HG03521 (cell line): ENCODE measurements around the gene MYADML2.

Source experiments
- ATAC-seq: cut with Tn5 transposase; IDR thresholded peaks from one replicate; pipeline ENCODE4 v1.9.1; 2021; ENCODE audit warnings: mild to moderate bottlenecking, moderate library complexity; ENCODE audit not compliant: unreplicated experiment

Gene MYADML2

DNA sequence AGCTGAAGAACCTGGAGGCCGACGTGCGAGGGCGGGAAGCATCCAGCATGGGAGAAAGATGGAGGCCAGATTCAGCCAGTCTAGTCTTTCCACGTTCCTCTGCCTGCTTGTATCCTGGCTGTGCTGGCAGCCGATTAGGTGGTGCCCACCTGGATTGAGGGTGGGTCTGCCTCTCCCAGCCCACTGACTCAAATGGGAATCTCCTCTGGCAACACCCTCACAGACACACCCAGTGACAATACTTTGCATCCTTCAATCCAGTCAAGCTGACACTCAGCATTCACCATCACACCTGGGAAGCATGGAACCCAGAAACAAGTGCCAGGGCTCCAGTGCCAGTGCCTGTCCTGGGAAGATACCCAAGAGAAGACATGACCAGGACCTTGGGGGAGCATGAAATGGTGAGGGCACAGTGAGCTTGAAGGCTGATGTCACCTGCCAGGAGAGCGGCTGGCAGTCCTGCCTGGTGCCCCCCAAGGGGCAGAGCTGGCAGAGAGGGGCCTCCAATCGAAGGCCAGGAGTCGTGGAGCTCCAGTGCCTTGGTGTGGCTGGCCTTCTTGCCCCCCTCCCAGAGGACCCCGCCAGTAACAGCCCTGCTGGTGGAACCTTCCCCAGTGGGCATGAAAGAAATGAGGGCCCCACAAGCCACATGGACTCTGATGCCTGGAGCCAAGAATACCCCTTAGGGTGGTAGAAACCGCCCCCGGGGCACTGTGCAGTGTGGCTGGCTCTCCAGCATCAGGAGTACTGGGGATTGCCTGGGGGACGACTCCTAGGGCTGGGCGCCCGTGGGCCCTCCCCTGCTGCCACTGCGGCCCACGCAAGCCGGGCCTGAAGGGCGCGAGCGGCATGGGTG, 45.6 kb downstream of the MYADML2 start:
- ATAC-seq = no peak

DNA sequence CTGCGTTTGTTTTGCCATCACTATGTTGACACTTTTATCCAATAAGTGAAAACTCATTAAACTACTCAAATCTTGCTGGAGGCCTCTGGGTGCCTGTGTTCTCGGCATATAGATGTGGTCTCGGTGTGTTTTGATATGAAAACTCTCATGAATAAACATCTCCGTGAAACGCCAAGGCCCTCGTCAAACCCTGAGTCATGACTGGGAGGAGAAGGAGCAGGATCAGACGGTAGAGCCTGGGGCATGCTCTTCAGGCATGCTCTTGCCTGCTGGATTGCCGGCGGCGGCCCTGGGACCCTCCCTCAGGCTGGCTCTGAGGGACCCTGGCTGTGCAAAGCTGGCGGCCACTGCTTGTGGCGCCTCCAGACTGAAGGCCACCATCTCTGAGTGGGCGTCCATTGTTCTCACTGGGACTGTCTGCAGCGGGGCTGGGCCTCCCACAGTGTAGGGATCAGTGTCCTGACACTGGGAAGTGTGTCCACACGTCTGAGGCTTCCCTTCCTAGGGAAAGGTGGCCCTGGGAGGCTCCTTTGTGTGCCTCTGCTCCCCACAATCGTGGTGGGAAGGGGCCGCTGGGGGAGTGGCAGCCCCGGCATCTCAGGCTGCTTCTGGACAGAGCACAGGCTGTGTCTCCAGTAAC, 46.7 kb downstream of the MYADML2 start:
- no peak for ATAC-seq

DNA sequence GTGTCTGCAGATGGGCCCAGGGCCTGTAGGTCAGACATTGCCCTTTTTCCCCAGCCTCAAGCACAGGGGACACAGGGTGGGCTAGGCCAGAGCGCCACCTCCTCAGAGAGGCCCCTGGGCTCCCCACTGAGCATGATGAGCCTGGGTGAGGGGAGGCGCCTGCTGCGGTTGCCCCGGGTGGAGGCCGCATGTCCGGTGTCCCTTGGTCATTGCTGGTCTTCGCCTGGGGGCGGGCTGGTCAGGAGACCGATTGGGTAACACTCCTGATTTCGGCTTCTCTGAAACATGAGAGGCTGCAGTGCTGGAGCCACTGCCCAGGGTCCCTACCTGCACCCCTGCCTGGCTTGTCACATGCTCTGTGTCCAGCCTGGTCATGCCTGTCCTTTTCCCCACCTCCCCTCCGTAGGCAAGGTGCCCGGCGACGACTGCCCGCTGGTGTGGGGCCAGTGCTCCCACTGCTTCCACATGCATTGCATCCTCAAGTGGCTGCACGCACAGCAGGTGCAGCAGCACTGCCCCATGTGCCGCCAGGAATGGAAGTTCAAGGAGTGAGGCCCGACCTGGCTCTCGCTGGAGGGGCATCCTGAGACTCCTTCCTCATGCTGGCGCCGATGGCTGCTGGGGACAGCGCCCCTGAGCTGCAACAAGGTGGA, 47.4 kb downstream of the MYADML2 start:
- no peak for ATAC-seq

DNA sequence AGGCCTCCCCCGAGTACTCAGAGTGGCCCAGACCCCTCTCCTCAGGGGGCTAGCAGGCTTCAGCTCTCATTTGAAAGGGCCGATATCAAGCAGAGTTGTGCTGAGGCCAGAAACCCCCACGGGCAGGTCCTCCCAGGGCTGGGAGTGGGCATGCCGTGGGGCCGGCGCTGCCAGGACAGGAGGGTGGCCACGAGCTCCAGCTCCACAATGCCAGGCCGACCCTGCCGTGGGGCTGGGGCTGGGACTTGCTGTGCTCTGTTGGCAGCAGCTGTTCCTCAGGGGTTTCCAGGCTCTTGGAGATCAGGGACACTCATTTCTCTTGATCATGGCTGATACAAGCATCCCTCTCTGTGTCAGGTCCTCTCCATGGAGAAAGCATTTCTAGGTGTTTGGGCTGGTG, 48.1 kb downstream of the MYADML2 start:
- no peak for ATAC-seq

DNA sequence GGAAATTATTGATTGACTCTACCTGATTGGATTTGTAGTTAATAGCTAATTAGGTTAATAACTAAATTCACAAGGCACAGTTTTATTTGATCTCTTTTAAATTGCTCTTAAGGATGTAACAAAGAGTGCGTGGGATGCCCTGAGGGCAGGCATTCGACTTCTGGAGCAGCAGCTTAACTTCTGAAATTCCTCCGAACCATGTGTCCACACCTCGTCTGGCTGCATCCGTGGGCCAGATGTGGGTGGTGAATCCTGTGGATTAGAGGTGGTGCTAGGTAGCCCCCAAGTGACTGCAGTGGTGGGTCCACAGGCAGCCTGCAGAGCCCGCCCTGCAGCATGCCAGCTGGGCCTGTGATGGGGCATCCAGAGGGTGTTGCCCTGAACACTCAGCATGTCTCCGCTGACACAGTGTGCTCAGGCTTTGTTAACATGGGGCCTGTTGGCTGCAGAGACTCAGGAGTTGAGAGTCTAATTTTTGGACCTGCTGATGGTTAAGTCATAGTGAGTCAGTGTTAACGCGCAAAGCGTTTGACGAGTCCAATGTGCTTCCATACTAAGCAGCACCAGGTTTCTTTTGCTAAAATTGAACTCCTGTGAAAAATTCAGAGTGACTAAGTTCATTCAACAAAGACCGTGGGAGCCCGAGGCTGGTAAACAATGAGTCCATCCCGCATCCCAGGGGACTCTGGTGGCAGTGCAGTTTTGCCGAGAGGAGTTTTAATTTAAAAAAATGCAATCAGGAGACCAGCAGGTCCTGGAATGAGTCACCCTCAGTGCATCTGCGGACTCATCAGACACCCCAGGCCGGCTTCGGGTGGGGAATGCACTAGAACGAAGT, 48.8 kb downstream of the MYADML2 start:
- no peak for ATAC-seq

DNA sequence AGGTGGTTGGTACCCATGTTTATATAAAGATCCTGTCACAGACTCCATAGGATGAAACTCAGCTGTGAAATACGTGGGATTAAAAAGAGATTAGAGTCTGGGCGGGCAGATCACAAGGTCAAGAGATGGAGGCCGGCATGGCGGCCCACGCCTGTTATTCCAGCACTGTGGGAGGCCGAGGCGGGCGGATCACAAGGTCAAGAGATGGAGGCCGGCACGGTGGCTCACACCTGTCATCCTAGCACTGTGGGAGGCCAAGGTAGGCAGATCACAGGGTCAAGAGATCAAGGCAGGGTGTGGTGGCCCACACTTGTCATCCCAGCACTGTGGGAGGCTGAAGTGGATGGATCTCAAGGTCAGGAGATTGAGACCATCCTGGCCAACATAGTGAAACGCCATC, 51.6 kb downstream of the MYADML2 start:
- no peak for ATAC-seq

DNA sequence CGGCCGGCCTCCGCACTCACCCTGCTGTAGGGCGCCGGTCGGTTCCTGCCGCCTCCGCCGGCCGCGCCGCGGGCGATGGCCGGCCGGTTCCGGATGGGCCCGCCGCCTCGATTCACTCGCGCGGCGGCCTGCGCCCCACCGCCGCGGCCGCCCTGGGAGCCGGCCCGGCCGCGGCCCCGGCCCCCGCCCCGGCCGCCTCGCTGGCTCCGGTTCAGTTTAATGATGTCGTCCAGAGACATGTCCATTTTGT, 55.8 kb downstream of the MYADML2 start:
- peak; percentile 30 for ATAC-seq

DNA sequence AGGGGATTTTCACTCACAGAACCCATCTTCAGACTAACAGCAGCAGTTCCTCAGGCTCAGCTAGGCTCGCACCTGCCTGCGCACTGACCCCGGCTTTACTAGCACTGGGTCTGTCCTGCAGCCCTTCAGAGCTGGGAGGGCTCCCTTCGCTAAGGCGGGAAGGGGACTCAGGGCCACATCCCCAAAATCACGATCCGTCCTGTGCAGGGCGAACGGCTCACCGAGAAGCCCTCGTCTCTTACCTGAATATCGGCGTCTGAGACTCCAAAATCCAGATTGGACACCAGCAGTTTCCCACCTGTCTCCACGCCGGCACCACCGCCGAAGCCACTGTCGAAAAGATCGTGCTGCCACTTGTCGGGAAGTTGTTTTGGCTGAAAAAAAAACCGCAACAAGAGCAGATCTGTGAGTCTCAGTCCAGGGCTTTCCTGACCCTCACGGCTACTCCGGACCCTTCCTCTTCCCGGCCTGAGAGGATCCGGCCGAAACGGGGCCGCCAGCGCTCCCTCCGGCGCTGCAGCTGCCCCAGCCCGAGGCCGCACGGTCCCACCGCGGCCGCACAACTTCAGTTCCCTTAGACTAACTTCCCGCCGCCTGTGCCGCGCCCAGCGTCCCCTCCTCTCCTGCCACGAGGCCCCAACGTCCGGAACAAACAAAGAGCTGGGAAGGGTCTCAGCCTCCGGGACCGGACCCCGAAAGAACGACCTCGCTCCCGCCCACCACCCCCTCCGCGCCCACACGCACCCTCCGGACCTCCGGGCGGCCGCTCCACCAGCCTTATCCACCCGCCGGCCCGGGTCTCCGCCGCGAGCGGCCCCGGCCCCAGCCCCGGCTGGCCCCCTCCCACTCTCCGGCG, 56.4 kb downstream of the MYADML2 start:
- no peak for ATAC-seq
